Iris pigment epithelial cell (primary cell): ENCODE data around the gene LRRC36.

ENCODE experiments used
- DNase-seq: peaks from one replicate; pipeline ENCODE4 v3.0.0-alpha.2; 2011; ENCODE audit warnings: low read depth

Gene LRRC36

GRCh38 chr16:67424261-67424615 is 97.6 kb downstream of the LRRC36 start:
- no peak for DNase-seq

GRCh38 chr16:67425061-67425460 is 98.4 kb downstream of the LRRC36 start:
- no peak for DNase-seq

GRCh38 chr16:67425580-67425979 is 99.0 kb downstream of the LRRC36 start:
- DNase-seq: no peak

- no peak for DNase-seq
These were observed 99.4 kb downstream of the LRRC36 start for GRCh38 chr16:67426022-67426421.

- DNase-seq: no peak
These were observed 100.3 kb downstream of the LRRC36 start for GRCh38 chr16:67426950-67427349.

GRCh38 chr16:67428146-67428731 is 101.6 kb downstream of the LRRC36 start:
- DNase-seq: peak; percentile 45

- no peak for DNase-seq
These were observed 102.6 kb downstream of the LRRC36 start for GRCh38 chr16:67429053-67429798.

- no peak for DNase-seq
These were observed 103.3 kb downstream of the LRRC36 start for GRCh38 chr16:67429799-67430503.

GRCh38 chr16:67430504-67430976 is 103.9 kb downstream of the LRRC36 start:
- peak; percentile 15 for DNase-seq

- peak; percentile 35 for DNase-seq
These were observed 104.6 kb downstream of the LRRC36 start, which contains the start of gene HSD11B2 for GRCh38 chr16:67430977-67431774. HSD11B2 (plus strand) TSS chr16:67431121; CDS start chr16:67431249, 128 bp downstream.

GRCh38 chr16:67431775-67432505 is 105.3 kb downstream of the LRRC36 start:
- no peak for DNase-seq

- no peak for DNase-seq
These were observed 105.9 kb downstream of the LRRC36 start for GRCh38 chr16:67432506-67432890.

GRCh38 chr16:67433131-67433719 is 106.6 kb downstream of the LRRC36 start:
- DNase-seq: no peak
